GM21825 (cell line): Measurements from ENCODE around the gene RLF.

Source experiments
- ATAC-seq: cut with Tn5 transposase; IDR thresholded peaks from one replicate; pipeline ENCODE4 v1.9.1; 2021; ENCODE audit warnings: mild to moderate bottlenecking, moderate library complexity; ENCODE audit not compliant: unreplicated experiment

Gene RLF

DNA sequence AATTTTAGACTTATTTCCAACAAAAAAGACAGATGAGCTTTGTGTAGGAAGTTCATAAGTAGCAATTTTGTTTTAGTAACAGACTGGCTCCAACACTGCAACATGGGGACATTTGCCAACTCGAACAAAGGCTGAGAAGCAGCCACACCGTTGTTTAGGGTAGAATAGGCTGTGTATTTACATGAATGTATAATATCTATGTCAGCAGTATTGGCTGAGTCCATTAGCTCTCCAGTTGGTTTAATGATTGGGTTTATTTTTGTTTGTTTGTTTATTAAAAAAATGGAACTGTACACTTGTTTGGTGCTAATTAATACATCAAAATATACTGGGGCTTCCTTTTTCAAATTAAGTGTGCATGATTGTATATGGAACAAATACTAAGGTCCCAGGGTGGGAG lies 79.2 kb downstream of the RLF start:
- ATAC-seq: no peak

DNA sequence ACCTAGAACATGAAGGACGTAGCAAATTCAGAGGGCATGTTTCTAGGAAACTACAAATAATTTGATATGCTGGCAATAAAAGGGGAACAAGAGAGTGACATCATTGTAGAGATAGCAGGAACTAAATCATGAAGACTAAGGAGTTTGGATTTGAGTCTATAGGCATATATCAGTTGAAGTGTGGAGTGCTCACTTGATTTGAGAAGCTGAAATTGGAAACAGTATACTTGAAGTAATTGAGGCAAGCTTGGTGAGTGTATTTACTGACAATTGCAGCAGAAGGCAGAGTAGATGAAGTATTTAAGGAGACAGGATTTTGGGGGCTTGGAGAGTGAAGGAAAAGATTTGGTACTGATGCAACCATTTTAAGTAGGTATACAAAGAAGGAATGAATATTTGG lies 80.2 kb downstream of the RLF start:
- peak; percentile 20 for ATAC-seq

DNA sequence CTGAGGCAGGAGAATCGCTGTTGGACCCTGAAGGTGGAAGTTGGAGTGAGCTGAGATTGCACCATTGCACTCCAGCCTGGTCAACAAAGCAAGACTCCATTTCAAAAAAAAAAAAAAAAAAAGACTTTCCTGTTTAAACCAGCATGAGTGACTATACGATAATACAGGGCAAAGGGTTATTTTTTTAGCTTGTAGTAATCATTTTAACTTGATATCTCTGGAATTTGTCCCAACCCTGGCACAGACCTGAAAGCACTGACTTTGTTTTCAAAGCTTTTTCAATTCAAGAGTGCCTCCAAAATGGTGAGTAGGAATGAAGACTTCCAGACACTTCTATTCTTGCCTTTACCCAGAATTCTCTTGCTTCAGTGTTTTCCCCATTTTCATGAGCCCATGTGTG lies 82.2 kb downstream of the RLF start:
- ATAC-seq: no peak

DNA sequence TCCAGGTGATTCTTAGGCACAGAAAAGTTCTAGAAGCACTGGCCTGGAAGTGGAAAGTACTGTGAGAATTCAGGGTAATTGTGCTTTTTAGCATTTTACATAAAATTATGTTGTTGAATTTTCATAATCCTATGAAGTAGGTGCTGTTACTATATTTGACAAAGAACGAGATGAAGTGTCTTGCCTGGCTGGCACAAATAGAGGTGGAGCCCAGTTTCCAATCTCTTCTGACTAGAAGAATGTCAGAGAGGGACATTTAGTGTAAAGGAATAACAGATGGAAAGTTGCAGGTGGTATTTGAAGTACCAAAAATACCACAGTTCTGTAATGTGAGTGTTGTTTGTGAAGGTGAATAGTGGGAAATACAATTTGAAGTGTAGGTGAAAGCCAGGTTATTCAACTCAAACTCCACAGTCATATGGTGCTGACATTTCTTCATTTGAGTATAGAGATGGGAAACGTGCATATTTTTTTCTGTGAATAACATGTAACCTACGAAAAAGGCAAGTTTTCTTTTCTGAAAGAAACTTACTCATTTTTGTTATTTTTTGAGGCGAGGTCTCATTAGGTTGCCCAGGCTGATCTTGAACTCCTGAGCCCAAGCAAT lies 83.1 kb downstream of the RLF start:
- ATAC-seq: no peak

DNA sequence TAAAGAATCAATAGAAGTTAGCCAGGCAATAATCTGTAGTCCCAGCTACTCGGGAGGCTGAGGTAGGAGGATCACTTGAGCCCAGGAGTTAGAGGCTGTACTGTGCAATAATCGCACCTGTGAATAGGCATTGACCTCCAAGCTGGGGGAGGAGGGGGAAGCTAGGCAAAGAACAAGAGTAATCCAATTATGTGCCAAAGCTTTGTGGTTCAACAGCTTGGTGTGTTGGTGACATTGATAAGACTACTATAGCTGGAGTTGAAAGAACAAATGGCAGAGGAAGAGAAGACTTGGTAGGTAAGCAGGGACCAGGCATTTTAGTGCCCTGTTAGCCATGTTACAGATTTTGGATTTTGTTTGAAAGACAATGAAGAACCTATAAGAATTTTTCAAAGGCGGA lies 84.5 kb downstream of the RLF start:
- ATAC-seq: no peak

DNA sequence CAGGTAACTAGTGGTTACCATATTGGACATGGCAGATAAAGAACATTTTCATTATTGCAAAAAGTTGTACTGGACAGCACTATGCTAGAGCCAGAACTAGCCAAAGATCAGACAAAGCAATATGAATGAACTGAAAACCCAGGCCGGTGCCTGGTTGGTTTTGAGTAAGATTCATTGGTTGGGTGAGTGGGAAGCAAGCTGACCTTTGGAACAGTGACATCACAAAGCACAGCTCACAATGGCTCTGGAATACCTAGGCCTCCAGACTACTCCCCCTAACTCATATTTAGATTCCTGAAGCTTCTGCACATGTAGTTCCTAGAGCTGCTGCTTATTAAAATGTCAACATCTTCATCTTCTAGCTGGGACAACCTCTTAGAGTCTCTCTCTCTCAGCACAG lies 86.5 kb downstream of the RLF start, which contains the start of gene TMCO2:
TMCO2 (plus strand) TSS at position 283 of the 400 bp plus-strand sequence; CDS start at position 340, 57 bp downstream.
- no peak for ATAC-seq

DNA sequence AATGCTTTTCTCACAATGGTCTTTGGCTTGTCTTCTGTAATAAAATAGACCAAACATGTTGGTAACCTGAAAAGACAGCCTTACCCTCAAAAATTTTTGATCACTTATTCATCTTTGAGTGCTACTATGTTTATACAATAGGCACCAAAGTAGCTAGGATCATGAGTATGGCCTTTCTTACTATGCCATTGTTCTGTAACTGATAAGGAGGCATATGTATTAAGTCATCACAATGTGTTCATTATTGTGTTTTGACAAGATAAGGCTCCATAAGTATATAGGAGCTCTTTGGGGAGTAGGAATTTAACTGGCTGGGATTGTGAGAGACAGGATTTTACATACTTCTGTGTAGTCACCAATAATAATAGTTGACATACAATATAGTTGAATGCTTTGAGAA lies 87.2 kb downstream of the RLF start:
- no peak for ATAC-seq

DNA sequence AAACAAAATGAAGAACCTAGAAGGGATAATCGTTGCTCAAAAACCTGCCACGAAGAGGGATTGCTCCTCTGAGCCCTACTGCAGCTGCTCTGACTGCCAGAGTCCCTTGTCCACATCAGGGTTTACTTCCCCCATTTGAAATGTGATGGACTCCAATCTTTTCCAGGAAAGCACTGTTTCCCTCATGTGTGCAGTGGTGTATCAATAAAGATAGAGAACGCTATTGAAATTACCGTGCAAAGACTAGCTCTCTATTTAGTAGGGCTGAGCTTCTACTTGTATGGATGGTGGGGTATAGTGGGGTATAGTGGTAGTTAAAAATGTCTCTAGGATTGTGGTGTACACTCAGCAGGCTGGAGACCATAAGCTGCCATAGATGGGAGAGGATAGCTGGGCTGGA lies 90.3 kb downstream of the RLF start:
- no peak for ATAC-seq

DNA sequence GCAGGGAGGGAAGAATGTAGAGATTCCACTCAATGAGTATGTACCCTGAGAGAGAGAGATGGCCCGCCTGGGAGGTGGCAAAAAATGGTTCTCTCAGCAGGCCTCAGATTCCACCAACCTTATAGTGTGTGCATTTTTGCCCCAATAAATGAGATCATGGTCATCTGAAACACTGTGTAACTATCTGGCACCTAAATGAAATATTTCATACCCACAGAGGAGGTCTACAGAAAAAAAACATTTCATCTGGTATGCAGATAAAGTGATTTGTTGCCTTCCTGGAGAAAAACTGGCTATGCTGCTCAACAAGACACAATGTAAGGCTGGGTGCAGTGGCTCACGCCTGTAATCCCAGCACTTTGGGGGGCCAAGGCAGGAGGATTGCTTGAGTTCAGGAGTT lies 91.4 kb downstream of the RLF start:
- ATAC-seq: no peak

DNA sequence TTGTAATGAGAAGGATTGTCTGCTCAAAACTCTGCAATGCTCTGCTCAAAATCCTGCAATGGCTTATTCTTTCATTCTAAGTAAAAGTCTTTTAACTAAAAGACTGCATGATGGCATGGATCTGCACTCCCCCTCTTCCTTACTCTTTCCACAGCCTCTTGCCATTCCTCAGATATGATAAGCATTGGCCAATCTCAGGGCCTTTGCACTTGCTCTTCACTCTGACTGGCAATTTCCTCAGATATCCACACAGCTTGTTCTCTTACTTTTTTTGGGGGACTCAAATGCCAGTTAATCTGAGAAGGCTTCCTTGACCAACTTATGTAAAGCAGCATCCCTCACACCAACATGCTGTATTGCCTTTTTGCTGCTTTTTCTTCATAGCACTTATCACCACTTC lies 94.0 kb downstream of the RLF start:
- ATAC-seq: no peak

DNA sequence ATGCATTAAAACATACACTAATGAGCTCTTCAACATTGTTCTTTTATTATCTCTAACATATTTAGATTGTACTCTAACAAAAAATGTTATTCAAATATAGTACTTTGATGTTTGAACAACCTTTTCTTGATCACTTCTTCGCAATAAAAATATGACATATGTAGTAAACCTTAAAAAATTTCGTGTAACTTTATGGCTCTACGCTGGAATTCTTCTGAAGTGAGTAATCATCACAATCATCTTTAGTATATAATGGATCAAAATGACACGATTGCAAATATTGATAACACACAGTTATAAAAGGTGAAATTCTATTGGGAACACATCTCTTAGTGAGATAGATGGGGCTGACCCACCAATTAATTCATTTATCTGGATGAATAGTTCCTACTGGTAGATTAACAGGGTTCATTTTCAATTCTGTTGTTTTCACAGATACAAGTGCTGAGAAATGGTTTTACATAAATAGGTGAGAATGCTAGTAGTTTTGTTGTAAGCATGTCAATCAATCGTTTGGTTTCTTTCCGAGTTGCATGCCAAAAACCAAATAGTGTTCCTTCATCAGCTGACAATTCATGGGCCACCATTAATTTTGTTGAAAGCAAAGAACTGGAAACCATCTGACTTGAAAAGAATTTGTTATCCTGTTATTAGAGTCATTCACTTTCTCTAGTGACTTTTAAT lies 95.4 kb downstream of the RLF start:
- no peak for ATAC-seq

DNA sequence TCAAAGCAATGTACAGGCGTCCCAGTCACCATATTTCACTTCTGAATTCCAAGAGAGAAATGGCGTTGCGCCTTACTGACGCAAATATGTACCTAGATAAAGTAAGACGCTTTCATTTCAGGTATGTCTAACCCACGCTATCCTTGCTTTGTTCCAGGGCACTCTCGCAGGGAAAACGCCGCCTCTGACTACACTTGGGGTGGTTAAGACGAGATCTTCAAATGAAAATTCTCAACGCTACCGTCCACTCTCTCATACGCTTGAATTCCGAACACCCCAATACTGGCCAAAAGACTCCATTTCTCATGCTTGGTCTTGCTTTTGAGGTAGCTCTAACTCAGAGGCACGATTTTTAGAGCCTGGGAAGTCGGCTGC lies 96.1 kb downstream of the RLF start:
- no peak for ATAC-seq

DNA sequence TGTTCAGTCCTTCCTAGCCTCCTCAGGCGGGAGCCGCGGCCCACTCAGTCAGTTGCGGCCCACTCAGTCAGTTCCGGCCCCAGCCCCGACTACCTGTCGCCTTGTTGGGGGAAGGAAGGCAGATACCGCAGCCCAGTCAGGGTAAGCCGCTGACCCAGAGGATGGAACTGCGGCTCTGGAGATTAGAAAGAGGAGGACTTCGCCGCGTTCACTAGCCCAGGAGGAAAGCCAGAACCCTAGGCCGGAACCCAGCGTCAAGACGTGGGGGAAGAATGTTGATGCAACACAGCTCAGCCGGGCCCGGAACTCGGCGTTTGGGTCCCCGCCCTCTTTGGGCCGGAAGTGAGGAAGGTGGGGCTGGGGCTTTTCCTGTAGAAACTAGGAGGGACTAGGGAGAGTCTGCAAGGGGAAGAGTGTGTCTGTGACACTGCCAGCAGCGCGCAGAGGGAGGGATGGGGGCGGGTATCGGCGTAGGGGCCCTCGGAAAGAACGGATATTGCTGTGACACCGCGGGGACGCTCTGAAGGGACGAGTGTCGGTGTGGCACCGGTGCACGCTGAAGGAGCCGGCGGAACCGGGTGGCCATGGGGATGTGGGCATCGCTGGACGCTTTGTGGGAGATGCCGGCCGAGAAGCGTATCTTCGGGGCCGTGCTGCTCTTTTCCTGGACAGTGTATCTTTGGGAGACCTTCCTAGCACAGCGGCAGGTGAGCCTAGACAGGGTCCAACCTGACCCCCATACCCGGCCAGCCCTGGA lies 96.7 kb downstream of the RLF start, which contains the start of gene ZMPSTE24:
ZMPSTE24 (plus strand) TSS at position 549 of the 757 bp plus-strand sequence; CDS start at position 585, 36 bp downstream.
- ATAC-seq: peak; percentile 89

DNA sequence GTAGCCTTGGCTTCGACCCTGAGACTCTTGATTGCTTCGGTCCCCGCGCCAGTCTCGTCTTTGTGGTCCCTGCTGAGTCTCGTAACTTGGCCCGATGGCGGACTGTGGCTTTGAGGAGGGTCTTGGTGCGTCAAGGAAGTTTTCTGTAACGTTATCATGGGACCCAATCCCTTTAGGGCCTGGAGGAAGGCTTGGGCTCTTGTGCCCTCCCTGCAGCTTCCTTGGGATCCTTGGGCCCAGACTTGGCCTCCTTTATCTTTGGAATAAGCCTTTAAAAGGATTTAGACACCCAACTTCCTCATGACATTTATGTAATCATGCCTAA lies 97.2 kb downstream of the RLF start:
- ATAC-seq: no peak

DNA sequence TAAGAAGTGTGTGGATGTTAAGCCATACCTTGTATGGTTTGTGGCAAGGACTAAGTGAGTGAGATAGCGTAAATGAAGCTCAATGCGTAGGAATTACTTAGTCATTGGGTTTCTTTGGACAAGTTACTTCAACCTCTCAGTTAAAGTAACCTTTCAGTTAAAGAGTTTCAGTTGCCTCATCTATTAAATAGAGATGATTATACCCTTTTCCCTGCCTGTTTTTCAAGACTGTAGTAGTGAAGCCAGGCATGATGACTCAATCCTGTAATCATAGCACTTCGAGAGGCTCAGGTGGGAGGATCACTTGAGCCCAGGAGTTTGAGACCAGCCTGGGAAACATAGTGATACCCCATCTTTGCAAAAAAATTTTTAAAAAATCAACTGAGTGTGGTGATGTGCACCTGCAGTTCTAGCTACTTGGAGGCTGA lies 103.2 kb downstream of the RLF start:
- ATAC-seq: no peak

DNA sequence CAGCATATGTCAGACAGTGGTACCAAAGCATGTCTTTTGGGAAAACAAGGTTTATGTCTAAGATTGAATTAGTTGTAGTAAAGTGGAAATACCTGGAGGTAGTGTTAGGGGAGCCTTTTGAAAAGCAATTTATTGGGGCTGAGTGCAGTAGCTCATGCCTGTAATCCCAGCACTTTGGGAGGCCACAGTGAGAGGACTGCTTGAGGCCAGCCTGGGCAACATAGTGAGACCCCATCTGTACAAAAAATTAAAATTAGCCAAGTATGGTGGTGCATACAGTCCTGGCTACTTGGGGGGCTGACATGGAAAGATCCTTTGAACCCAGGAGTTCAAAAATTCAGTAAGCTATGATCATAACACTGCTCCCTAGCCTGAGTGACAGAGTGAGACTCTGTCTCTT lies 104.1 kb downstream of the RLF start:
- ATAC-seq: no peak

DNA sequence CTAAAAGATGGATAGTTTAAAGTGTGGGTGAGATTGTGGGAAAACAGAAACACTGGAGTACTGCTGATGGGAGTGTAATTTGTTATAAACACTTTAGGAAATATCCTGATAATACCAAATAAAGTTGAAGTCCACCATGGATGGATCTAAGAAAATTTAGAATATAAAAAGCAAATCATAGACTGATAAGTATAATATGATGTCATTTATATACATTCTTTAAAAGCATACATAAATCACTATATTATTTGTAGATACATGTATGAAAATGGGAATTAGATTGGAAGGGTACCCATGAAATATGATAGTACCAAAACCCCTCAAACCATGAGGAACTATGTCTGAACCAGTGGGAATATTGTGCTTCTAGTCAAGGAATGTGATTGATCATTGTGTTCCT lies 104.7 kb downstream of the RLF start:
- ATAC-seq: no peak

DNA sequence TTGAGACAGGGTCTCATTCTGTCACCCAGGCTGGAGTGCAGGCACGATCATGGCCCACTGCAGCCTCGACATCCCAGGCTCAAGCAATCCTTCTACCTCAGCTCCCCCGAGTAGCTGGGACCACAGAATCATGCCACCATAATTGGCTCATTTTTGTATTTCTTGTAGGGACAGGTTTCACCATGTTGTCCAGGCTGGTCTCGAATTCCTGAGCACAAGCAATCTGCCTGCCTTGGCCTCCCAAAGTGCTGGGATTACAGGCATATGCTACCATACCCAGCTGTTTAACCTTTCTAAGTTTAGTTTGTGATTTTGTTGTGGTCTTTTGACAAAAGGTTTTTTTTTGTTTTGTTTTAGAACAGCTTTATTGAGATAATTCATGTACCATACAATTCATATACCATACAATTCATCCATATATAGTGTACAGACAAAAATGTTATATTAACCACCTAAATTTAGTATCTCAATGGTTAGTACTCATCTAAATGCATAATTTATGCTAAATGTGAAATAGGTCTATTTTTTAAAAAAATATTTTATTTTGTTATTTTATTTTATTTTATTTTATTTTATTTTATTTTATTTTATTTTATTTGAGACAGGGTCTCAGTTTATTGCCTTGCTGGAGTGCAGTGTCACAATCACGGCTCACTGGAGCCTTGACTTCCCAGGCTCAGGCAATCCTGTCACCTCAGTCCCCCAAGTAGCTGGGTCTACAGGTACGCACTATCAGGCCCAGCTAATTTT lies 105.8 kb downstream of the RLF start:
- no peak for ATAC-seq

DNA sequence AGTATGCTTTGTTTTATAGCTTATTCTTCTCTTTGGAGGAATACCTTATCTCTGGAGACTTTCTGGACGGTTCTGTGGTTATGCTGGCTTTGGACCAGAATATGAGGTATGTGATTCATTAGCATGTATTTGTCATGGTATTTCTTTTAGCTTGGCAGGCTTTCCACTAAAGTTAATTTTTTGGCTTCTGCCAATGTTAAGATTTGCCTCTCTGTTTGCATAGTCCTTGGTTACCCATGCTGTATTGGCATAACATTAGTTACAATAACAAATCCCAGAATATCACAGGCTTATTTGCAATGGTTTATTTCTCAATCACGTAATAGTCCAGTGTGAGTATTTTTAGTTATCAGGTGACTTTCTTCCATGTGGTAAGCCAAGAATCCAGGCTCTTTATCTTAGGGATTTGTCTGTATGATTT lies 106.6 kb downstream of the RLF start:
- ATAC-seq: no peak

DNA sequence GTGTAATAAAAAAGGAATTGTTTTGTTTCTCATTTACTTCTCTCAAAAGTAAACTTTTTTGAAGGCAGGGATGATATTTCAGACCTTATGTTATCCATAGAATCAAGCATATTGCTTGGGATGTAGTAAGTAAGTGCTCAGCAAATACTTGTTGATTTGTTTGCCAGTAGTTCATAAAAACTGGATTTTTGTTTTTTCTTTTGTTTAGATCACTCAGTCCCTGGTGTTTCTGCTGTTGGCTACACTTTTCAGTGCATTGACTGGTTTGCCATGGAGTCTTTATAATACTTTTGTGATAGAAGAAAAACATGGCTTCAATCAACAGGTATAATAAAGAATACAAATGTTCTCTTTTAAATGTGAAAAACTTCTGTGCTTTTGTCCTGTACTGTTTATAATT lies 107.0 kb downstream of the RLF start:
- ATAC-seq: no peak

DNA sequence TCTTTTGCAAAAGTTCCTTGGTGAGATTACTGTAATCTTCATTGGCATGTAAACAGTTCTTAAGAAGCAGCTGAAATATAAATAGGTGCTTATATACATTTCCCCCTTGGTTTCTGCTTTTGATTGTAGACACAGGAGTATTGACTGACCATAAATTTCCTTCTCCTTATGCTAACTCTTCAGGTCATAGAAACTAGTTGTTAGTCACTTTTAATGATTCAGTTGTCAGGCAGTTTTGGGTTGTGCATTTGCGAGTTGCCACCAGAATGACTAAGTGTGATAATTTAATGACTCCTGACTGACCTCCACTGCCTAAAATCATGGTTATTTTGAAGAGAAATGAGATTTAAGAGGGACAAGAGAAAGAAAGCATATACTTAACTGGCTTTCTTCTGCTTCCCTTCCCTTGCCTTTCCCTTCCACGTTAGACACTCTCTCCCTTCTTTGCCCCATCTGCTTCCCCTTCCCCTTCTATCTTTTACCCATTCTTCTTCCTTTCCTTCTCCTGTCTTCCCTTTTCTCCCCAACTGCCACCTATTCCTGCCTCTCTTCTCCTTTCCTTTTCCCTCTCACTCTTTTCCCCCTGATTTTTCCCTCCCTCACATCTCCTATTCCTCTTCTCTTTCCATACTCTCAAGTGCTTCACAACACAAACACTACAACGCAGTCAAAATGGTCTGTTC lies 109.1 kb downstream of the RLF start:
- ATAC-seq: no peak
